Subcutaneous adipose tissue (tissue), 4 donors: ENCODE data around the gene GLG1. TPM values are rescaled to one million over a fixed set of nuclear protein-coding genes. Genes with fewer than 3 reads are reported as not detected.
"Not testable (repeated sequence)": the region's sequence is repeated elsewhere in the genome, so short reads cannot be mapped to it uniquely, and the experiment has no call there.

Source experiments
- small RNA-seq: library from RNA; depleted of rRNA; stranded (forward); fragments of <200 nt; gene quantifications from one replicate; pipeline ENCODE3, GENCODE V24; 2016
- total RNA-seq, 4 donors: library from RNA; depleted of rRNA; stranded (reverse); fragments of >200 nt; gene quantifications; one replicate each; pipeline ENCODE4 v1.1.0, GENCODE V29; 2016
- TF ChIP-seq, protein P1 (sequence below): fragments of 450-650 bp; IDR thresholded peaks from one replicate; pipeline ENCODE4 v1.5.1; 2016; ENCODE audit warnings: low read depth, mild to moderate bottlenecking, control low read depth, antibody characterized with exemption, moderate library complexity

The GLG1 gene
- total RNA-seq, 4 donors from 2014 or later, result 138 to 168 (median 150) TPM

DNA sequence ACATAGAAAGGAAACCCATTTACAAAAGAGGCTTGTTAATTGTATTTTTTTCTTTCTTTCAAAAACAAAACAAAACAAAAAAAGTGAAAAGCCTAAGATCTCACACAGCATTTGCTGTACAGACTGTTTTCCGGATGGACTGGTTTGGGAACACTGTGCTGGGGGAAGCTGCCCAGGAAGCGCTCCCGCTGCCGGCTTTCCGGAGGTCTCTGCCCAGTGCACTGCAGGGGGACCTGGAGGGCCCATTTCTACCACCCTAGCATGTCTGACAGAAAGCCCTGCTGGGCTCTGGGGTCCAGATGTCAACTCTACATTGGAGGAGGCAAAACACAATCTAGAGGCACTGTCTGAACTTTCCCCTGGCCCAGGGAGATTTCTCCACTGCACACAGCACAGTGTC lies 159.3 kb downstream of the GLG1 start:
- TF ChIP-seq, protein P1, sequence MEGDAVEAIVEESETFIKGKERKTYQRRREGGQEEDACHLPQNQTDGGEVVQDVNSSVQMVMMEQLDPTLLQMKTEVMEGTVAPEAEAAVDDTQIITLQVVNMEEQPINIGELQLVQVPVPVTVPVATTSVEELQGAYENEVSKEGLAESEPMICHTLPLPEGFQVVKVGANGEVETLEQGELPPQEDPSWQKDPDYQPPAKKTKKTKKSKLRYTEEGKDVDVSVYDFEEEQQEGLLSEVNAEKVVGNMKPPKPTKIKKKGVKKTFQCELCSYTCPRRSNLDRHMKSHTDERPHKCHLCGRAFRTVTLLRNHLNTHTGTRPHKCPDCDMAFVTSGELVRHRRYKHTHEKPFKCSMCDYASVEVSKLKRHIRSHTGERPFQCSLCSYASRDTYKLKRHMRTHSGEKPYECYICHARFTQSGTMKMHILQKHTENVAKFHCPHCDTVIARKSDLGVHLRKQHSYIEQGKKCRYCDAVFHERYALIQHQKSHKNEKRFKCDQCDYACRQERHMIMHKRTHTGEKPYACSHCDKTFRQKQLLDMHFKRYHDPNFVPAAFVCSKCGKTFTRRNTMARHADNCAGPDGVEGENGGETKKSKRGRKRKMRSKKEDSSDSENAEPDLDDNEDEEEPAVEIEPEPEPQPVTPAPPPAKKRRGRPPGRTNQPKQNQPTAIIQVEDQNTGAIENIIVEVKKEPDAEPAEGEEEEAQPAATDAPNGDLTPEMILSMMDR, result no peak

DNA sequence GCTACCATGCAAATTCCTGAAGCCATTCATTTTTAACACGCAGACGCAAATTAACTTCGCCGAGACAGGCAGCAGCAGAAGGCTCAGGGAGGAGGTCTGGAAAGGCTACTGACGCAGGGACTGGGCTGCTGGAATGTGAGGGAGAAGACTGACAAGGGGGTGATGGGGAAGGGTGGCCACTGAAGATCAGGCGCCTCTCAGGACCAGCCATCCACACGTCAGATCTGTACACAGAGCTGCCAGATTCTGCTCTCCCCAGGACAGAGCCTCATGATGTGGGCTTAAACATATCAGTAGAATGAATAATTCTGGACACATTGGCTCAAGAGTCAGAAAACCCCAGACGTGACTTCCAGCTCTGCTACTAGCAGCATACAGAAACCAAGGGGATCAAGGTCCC lies 160.0 kb downstream of the GLG1 start:
- TF ChIP-seq, protein P1, result no peak

DNA sequence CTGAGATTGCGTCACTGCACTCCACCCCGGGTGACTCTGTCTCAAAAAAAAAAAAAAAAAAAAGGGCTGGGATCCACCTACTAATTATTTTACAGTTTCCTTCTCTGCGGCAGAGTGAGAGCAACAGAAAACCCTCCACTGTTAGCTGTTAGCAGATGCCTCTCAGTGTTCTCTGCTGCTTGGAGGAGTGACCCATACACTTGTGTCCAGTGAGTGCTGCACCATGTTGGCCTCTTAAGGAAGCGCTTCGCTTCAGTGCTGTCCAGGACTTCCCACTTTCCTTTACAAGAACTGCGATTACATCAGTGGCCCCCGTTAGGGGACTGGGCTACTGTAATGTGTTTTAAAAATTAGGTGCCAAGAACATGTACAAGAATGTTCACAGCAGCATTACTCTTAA lies 167.2 kb downstream of the GLG1 start:
- TF ChIP-seq, protein P1, result no peak

DNA sequence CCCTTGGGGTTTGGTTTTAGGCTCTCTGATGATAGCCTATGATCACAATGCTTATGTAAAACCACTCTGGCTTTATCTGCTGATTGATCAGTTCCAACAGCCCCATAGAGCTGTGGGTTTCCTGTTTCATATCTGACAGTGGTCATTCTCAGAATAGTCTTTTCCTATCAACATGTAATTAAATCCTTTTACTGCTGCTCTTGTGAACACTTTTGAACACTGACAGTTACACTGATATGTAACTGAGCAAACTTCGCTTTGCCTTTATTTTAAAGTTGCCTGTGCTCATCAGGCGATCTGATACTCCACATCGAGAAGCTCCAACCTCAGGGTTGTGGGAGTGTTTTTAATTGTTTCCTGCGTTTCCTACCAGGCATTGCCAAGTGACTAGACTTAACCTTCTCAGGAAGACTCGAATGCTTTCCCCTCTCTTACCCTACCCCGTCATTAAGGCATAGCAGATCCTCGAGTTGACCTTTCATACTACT lies 168.4 kb downstream of the GLG1 start:
- TF ChIP-seq, protein P1, result no peak

DNA sequence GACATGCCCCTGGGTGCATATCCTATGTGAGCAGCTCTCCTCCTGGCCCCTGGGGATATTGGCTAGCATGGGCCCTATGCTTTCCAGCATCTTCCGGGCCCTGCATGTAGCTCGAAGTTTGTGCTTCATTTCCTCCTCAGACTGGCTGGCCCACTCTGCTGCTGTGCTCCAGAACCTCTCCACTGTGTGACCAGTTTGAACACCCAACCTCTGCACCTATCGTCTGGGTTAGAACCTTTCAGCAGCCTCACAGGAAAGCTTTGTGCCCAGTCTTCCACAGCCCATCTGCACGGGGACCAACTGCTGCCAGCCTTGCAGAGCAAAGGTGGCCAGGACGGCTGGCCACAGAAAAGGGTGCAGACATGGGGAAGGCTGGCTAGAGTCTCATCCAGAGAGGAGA lies 175.4 kb downstream of the GLG1 start:
- TF ChIP-seq, protein P1, result no peak

DNA sequence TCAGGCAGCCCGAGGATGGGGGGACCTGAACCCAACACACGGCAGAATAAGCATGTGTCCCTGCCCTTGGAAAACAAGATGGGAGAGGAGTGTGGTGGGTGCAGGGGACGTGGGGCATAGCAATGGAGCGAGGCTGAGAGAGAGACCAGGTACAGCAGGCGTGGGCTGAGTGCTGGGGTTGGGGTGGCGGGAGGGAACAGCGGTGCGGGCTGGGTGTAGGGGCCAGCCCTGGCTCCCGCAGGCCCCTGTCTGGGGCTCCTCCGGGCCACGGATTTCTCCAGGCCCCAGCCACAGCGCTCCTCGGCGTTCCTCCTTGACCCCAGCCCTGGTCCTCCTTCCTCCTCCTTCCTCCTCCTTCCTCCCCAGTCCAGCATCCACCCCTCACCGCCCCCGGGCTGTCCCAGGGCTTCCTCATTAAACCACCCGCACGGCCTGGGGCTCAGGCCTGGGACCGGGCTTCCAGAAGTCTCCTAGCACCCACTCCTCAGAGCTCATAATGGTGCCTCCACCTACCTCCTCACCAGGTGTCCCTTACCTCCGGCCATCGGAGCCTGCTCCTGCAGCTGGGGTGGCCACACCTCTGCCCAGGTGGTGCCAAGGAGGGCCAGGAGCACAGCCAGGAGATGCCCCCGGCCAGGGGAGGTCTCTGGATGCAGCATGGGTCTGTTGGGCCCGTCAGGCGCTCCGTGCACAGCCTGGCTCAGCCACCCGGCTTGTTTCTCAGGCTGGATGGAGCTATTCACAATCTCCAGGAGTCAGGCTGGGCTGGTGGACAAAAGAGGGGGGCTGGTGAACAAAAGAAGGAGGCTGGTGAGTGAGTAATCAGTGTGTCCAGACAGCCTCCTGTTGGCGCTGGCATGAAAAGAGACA lies 186.1 kb downstream of the GLG1 start, which contains the start of gene CLEC18B:
TSS of gene CLEC18B (minus strand) at position 867 of the 870 bp plus-strand sequence. CDS start at position 659, 208 bp downstream.
- TF ChIP-seq, protein P1, result not testable (repeated sequence)

Small RNA genes within 50 kb of the gene (small RNA-seq; reads per million reads assigned to genes)
- gene RF00019, result 0.49 reads per million
- gene RNU6-237P, result not detected

Other genes with a start within 250 kb of the GLG1 start
- 1 to 10 TPM in 3 of 4 donors, not detected in 1; 2.2 to 6.0 (median 5.4) TPM for gene NPIPB15, start 230.8 kb downstream of the GLG1 start, total RNA-seq
- gene CLEC18B, start 185.6 kb downstream of the GLG1 start, total RNA-seq, result under 1 TPM in 1 of 4 donors, not detected in 3; 0.51 TPM
- 10 to 100 TPM; 10.8 to 23.5 (median 14.1) TPM for gene RFWD3, start 59.8 kb upstream of the GLG1 start, total RNA-seq
- 10 to 100 TPM; 19.0 to 46.0 (median 27.3) TPM for gene MLKL, start 93.7 kb upstream of the GLG1 start, total RNA-seq
- not detected for gene FA2H, start 167.7 kb upstream of the GLG1 start, total RNA-seq